ENCODE measurements around the gene ZNF619. TPM values are rescaled to one million over a fixed set of nuclear protein-coding genes. Genes with fewer than 3 reads are reported as not detected.

The ZNF619 gene
- total and polyA plus RNA-seq, 11 donors = 1.3 to 8.2 (median 4.8) TPM

DNA sequence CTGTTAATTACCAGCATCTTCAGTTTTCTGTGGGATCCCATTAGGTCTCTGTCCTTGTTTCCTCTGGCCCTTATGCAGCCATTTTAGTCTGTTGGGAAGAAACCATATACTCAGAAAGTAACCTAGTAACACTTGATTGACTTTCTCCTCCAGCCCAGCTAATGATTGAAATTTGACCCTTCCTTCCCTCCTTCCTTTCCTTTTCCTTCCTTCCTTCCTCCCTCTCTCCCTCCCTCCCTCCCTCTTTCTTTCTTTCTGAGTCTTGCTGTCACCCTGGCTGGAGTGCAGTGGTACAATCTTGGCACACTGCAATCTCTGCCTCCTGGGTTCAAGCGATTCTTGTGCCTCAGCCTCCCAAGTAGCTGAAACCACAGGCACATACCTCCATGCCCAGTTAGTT, 23.0 kb downstream of the ZNF619 start:
- Histone ChIP-seq H3K27ac (no peak overlapping the region), H3K4me1 (peaks cover 0 to 10% (median 4%) of the 10 kb centered on the region in 12 donors), H3K36me3 (no peaks in the 10 kb centered on the region), H3K27me3 (no peaks in the 10 kb centered on the region), H3K9me3 (no peaks in the 10 kb centered on the region), H3K4me3 (no peak overlapping the region)
- intact Hi-C loops (cut with DNase I) = no loop called here
- ATAC-seq (no peak), DNase-seq (no peak)
- WGBS, 4 donors = 91 to 96% (median 94%) methylated on average over 1 of the region's 1 CpG
- TF ChIP-seq, protein P1, sequence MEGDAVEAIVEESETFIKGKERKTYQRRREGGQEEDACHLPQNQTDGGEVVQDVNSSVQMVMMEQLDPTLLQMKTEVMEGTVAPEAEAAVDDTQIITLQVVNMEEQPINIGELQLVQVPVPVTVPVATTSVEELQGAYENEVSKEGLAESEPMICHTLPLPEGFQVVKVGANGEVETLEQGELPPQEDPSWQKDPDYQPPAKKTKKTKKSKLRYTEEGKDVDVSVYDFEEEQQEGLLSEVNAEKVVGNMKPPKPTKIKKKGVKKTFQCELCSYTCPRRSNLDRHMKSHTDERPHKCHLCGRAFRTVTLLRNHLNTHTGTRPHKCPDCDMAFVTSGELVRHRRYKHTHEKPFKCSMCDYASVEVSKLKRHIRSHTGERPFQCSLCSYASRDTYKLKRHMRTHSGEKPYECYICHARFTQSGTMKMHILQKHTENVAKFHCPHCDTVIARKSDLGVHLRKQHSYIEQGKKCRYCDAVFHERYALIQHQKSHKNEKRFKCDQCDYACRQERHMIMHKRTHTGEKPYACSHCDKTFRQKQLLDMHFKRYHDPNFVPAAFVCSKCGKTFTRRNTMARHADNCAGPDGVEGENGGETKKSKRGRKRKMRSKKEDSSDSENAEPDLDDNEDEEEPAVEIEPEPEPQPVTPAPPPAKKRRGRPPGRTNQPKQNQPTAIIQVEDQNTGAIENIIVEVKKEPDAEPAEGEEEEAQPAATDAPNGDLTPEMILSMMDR (IDR thresholded peaks at IDR 0.05) = no peak
- TF ChIP-seq POLR2A (IDR thresholded peaks at IDR 0.05) = no peak

DNA sequence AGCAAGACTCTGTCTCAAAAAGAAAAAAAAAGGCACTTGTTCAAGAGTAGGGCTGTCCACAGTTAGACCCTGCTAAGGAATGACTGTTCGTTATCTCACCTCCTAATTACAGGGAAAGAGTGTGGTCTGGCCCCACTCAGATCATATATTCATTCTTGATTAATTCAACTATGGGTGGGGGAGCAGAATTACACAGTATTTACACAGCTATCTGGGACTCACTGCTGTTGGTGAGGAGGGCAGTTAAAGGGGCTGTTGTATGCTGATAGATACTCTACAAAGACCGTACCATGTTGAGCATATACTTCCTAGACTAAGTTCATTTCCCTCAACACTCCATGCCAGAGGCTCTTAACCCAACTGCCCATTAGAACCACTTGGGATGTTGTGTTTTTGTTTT, 25.1 kb downstream of the ZNF619 start:
- Histone ChIP-seq H3K9me3 (no peaks in the 10 kb centered on the region), H3K4me1 (peaks cover 0 to 24% (median 12%) of the 10 kb centered on the region in 12 donors), H3K36me3 (no peaks in the 10 kb centered on the region), H3K27ac (no peak overlapping the region), H3K27me3 (no peaks in the 10 kb centered on the region), H3K4me3 (no peak overlapping the region)
- DNase-seq = no peak
- TF ChIP-seq POLR2A (IDR thresholded peaks at IDR 0.05) = no peak
- TF ChIP-seq, protein P1 (IDR thresholded peaks at IDR 0.05) = no peak
- ATAC-seq = no peak
- 85 to 98% (median 91%) methylated on average over 2 of the region's 2 CpGs for WGBS, 4 donors
- intact Hi-C loops (cut with DNase I) = no loop called here

DNA sequence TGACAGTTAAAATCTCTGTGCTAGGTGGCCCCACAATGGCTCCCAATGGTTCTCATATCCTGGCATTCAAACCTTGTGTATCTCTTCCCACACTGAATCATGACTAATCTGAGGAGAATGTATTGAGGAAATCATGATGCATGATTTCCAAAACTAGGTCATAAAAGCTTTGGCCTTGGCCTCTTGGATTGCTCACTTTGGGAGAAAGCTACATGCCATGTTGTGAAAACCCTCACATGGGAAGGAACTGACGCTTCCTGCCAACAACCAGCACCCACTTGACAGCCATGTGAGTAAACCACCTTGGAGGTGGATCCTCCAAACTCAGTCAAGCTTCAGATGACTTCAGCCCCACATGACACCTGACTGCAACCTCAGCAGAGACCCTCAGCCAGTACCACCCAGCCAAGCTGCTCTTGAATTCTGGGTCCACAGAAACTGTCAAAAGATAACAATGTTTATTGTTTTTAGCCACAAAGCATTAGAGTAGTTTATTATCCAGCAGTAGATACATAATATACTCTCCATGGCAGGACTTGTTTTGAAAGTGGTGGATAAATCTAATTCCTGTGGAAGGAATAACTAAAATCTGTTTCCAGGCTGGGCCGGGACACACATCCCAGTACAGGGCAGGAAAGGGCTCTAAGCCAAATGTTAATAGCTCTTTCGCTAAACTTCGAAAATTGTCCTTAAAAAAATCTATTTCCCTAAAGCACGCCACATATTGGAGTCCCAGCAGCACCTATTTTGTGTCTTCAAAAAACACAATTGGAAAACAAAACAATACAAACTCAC, 27.9 kb downstream of the ZNF619 start:
- no peak for DNase-seq
- Histone ChIP-seq H3K4me3 (peak overlapping the region in 9 of 12 donors; percentile 54 to 83 (median 72)), H3K27ac (peak overlapping the region in 6 of 12 donors; percentile 22 to 80 (median 75)), H3K27me3 (no peaks in the 10 kb centered on the region), H3K36me3 (peaks cover 0 to 4% (median 0%) of the 10 kb centered on the region in 9 donors), H3K9me3 (no peaks in the 10 kb centered on the region), H3K4me1 (peaks cover 0 to 24% (median 12%) of the 10 kb centered on the region in 12 donors)
- ATAC-seq = peak in 3 of 4 donors; percentile 19 to 61 (median 50)
- 69 to 75% (median 72%) methylated on average over 5 of the region's 5 CpGs for WGBS, 4 donors
- no peak for TF ChIP-seq POLR2A (IDR thresholded peaks at IDR 0.05)
- TF ChIP-seq, protein P1 (IDR thresholded peaks at IDR 0.05) = no peak
- intact Hi-C loops (cut with DNase I) = no loop called here

DNA sequence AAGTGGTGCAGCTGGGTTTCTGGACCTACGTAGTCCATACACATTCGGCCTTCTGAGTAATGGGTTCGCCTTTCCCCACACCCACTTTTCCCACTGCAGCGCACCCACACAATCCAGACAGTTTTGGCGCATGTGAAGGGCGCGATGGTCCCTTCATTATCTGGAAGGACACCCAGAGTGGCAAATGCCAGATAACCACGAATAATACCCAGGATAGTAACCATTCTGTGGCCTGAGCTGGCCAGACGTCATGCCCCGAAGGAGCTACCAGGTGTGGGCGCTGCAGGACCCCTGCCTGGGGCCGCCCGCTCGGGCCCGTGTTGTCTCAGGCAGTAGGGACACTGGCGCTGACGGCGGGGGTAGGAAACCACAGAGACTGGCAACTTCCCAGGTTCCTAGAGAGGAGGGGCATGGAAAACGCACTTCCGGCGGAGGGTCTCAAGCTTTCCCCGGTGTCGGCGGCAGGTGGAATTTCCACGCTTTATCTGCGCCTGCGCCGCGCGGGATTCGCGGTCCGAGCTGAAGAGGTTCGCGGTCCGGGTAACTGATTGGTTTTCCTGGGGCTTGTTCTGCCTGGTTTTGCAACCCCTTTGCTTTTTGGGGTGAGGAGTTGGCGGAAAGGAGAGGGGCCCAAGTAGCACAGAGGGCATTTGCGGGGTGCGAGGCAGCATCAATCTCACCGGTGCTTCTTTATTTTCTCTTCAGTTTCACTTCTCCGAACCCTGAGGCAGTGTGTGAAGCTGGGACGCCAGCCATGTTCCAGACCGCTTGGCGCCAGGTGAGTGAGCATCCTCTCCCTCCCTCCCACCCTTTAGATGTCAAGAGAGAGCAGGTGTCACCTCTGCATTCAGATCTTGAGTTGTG, 28.9 kb downstream of the ZNF619 start, which contains the start of gene ZNF620:
ZNF620 (plus strand) TSS at position 441 of the 864 bp plus-strand sequence; CDS start at position 755, 314 bp downstream.
- ATAC-seq (peak; percentile 91 to 97 (median 94)), DNase-seq (peak; percentile 81 to 88 (median 83))
- H3K4me3 ChIP-seq = peak within 1 kb of the TSS; percentile 54 to 83 (median 72)
- no peaks in the 10 kb centered on the region for H3K9me3 ChIP-seq
- peaks cover 0 to 24% (median 12%) of the 10 kb centered on the region in 12 donors for H3K4me1 ChIP-seq
- peak within 1 kb of the TSS; percentile 42 to 80 (median 74) for H3K27ac ChIP-seq
- TF ChIP-seq POLR2A (IDR thresholded peaks at IDR 0.05) = peak in 1 of 2 donors; percentile 53
- TF ChIP-seq, protein P1 (IDR thresholded peaks at IDR 0.05) = peak in 10 of 12 donors; percentile 15 to 58 (median 32)
- H3K27me3 ChIP-seq = no peaks in the 10 kb centered on the region
- WGBS, 4 donors = 5 to 8% (median 6%) methylated on average over 36 to 44 of the region's 44 CpGs
- intact Hi-C loops (cut with DNase I) = loop anchor here in 1 of 10 donors (1.0 kb wide), 1 partner anchor 18 kb away; the partner anchor contains the start of gene ZNF621
- H3K36me3 ChIP-seq = peaks cover 0 to 11% (median 2%) of the 10 kb centered on the region in 9 donors
